ENCODE measurements around the gene DDX23. TPM values are rescaled to one million over a fixed set of nuclear protein-coding genes. Genes with fewer than 3 reads are reported as not detected.
A peak's percentile ranks its signal among the peaks of the same experiment; 100 is the strongest.

Gene DDX23
- total RNA-seq, 2 experiments from 2014 or later = 69.4 to 76.5 TPM

DNA sequence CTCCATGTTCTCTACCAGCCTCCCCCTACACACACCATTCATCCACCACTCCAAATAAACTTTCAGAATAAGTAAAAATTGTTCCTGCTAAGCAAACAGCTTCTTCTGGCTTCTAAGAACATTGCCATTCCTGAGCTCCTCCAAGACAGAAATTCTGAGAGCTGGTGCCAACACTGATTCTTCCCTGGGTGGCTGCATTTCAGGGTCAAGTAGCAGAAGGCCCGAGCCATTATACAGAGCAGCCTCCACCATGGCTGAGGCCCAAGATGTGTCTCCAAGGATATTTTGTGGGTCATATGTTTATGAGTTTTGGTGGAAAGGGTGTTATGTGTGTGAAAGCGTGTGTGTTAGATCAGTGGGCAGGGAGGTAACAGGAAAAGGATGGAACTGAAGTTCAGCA lies 17.2 kb upstream of the DDX23 start:
- CTCF ChIA-PET = no interaction called here
- Mint-ChIP-seq H3K27me3 (peaks cover 4% of the 10 kb centered on the region), H3K9me3 (no peaks in the 10 kb centered on the region), H3K4me3 (no peak overlapping the region), H3K4me1 (ENCODE audit: low read depth) (peaks cover 20% of the 10 kb centered on the region), H3K36me3 (ENCODE audit: low read depth) (no peaks in the 10 kb centered on the region), H3K27ac (no peak overlapping the region)
- ATAC-seq (ENCODE audit: poor library complexity) (no peak), DNase-seq (no peak)
- Histone ChIP-seq H3K9me3 (ENCODE audit: control insufficient read depth in 1 of 2, insufficient read depth in 1 of 2, low read length in 2 of 2) (no peaks in the 10 kb centered on the region), H3K4me3 (ENCODE audit: low read length) (no peak overlapping the region), H3K27ac (ENCODE audit: low read depth in 1 of 2, low read length in 2 of 2) (no peak overlapping the region), H3K36me3 (ENCODE audit: insufficient read depth, low read length) (no peaks in the 10 kb centered on the region), H3K27me3 (ENCODE audit: control insufficient read depth in 1 of 2, insufficient read depth in 2 of 2, low read length in 2 of 2) (peaks cover 0 to 4% of the 10 kb centered on the region in 2 experiments), H3K4me1 (ENCODE audit: insufficient read depth, low read length) (peaks cover 20% of the 10 kb centered on the region)
- no peak for TF ChIP-seq CTCF (IDR thresholded peaks at IDR 0.05)
- intact Hi-C loops (cut with DNase I, micrococcal nuclease) = no loop called here
- POLR2A ChIA-PET = no interaction called here

DNA sequence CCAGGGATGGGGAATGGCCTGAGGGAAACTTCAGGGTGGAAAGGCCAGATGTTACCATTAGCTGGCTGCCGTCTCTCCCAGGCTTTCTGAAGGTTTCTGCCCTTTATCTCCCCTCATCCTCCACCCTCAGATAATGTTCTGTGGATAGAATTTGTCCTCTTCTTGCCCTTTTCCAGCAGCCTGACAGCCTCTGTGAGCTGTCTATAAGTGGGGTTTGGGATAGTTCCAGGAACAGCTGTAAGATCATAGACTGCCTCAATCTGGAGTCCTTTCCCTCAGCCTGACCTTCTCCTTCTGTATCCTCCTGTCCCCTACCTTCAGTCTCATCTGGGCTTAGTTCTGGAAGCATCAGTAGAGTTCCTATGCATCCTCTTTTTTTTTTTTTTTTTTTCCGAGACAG lies 16.5 kb upstream of the DDX23 start:
- CTCF ChIA-PET = no interaction called here

GRCh38 chr12:48866052-48866711 lies 14.2 kb upstream of the DDX23 start:
- peaks cover 34% of the 10 kb centered on the region for H3K27me3 Mint-ChIP-seq
- CTCF ChIA-PET = interaction anchor here (1.4 to 3.8 kb wide), 6 partner anchors 10 to 122 kb away, joined by 4 to 32 read pairs (median 8); partner anchors contain the start of gene WNT1
- H3K9me3 ChIP-seq (ENCODE audit: control insufficient read depth in 1 of 2, insufficient read depth in 1 of 2, low read length in 2 of 2) = no peaks in the 10 kb centered on the region
- peak overlapping the region; percentile 72 for H3K27ac Mint-ChIP-seq
- H3K4me1 Mint-ChIP-seq (ENCODE audit: low read depth) = peaks cover 28% of the 10 kb centered on the region
- H3K27me3 ChIP-seq (ENCODE audit: control insufficient read depth in 1 of 2, insufficient read depth in 2 of 2, low read length in 2 of 2) = peaks cover 20 to 26% of the 10 kb centered on the region in 2 experiments
- no peaks in the 10 kb centered on the region for H3K36me3 ChIP-seq (ENCODE audit: insufficient read depth, low read length)
- ATAC-seq (ENCODE audit: poor library complexity) (peak; percentile 45), DNase-seq (no peak)
- peak overlapping the region; percentile 90 for H3K4me3 Mint-ChIP-seq
- no peak for TF ChIP-seq CTCF (IDR thresholded peaks at IDR 0.05)
- H3K4me3 ChIP-seq (ENCODE audit: low read length) = peak overlapping the region; percentile 71
- no peaks in the 10 kb centered on the region for H3K9me3 Mint-ChIP-seq
- H3K4me1 ChIP-seq (ENCODE audit: insufficient read depth, low read length) = peaks cover 23% of the 10 kb centered on the region
- POLR2A ChIA-PET = interaction anchor here (0.9 to 2.5 kb wide), 11 partner anchors 10 to 131 kb away, joined by 3 to 60 read pairs (median 4); partner anchors contain the start of genes ARF3, DDX23 and FKBP11
- no peak overlapping the region for H3K27ac ChIP-seq (ENCODE audit: low read depth in 1 of 2, low read length in 2 of 2)
- intact Hi-C loops (cut with DNase I, micrococcal nuclease) = no loop called here
- no peaks in the 10 kb centered on the region for H3K36me3 Mint-ChIP-seq (ENCODE audit: low read depth)

More for the DNA sequence above, 16.5 kb upstream of the DDX23 start:
- POLR2A ChIA-PET = no interaction called here
- H3K4me3 Mint-ChIP-seq = no peak overlapping the region
- Histone ChIP-seq H3K4me1 (ENCODE audit: insufficient read depth, low read length) (peaks cover 23% of the 10 kb centered on the region), H3K9me3 (ENCODE audit: control insufficient read depth in 1 of 2, insufficient read depth in 1 of 2, low read length in 2 of 2) (no peaks in the 10 kb centered on the region), H3K36me3 (ENCODE audit: insufficient read depth, low read length) (no peaks in the 10 kb centered on the region), H3K27ac (ENCODE audit: low read depth in 1 of 2, low read length in 2 of 2) (no peak overlapping the region), H3K4me3 (ENCODE audit: low read length) (no peak overlapping the region), H3K27me3 (ENCODE audit: control insufficient read depth in 1 of 2, insufficient read depth in 2 of 2, low read length in 2 of 2) (peaks cover 7 to 8% of the 10 kb centered on the region in 2 experiments)
- H3K4me1 Mint-ChIP-seq (ENCODE audit: low read depth) = peaks cover 28% of the 10 kb centered on the region
- no peak for ATAC-seq (ENCODE audit: poor library complexity)
- H3K27me3 Mint-ChIP-seq = peaks cover 11% of the 10 kb centered on the region
- no peak for DNase-seq
- H3K9me3 Mint-ChIP-seq = no peaks in the 10 kb centered on the region
- intact Hi-C loops (cut with DNase I, micrococcal nuclease) = no loop called here
- H3K36me3 Mint-ChIP-seq (ENCODE audit: low read depth) = no peaks in the 10 kb centered on the region
- H3K27ac Mint-ChIP-seq = no peak overlapping the region
- TF ChIP-seq CTCF (IDR thresholded peaks at IDR 0.05) = no peak
